ENCODE results near the gene ARHGAP21.

The ARHGAP21 gene

DNA sequence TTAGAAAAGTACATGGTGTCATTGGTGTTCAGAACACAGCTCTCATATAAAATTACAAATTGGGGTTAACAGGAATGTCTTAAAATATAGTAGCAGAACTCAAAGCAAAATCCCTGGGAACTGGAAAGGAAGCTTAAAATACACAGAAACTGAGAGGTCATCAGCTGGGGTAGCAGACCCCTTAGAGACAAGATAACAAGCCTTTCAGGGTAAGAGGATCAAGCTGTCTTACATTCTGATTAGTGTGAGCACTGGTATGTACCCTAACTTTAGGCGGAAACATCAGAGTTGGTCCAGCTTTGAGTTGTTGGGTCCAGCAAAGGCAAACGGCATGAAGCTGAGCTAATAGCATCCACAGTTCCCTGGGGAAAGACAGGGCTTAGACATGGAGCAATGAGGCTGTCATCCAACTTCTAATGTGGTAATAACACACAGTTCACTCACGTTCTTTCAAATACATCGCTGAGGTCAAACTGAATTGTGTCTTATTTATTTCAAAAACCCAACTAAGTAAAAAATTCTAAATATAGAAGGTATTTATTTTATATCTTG lies 32.6 kb downstream of the ARHGAP21 start:
- TF ChIP-seq, protein P1, sequence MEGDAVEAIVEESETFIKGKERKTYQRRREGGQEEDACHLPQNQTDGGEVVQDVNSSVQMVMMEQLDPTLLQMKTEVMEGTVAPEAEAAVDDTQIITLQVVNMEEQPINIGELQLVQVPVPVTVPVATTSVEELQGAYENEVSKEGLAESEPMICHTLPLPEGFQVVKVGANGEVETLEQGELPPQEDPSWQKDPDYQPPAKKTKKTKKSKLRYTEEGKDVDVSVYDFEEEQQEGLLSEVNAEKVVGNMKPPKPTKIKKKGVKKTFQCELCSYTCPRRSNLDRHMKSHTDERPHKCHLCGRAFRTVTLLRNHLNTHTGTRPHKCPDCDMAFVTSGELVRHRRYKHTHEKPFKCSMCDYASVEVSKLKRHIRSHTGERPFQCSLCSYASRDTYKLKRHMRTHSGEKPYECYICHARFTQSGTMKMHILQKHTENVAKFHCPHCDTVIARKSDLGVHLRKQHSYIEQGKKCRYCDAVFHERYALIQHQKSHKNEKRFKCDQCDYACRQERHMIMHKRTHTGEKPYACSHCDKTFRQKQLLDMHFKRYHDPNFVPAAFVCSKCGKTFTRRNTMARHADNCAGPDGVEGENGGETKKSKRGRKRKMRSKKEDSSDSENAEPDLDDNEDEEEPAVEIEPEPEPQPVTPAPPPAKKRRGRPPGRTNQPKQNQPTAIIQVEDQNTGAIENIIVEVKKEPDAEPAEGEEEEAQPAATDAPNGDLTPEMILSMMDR (IDR thresholded peaks at IDR 0.05): no peak

DNA sequence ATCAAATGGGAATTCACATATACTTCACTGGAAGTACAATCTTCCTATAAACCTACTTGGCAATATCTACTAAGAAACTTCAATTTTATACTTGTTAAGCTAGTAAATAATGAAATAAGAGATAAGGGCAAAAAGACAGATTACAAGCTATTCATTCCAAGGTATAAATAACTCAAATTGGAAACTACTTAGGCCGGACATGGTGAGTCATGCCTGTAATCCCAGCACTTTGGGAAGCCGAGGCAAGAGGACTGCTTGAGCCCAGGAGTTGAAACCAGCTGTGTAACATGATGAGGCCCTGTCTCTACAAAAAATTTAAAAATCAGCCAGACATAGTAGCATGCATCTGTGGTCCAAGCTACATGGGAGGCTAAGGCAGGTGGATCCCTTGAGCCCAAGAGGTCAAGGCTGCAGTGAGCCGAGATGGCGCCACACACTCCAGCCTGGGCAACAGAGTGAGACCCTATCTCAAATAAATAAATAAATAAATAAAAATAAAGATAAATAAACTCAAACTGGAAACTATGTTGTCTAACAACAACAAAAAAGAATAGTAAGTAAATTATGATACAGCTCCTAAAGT lies 37.6 kb downstream of the ARHGAP21 start:
- TF ChIP-seq, protein P1 (IDR thresholded peaks at IDR 0.05): no peak

- TF ChIP-seq, protein P1 (IDR thresholded peaks at IDR 0.05): no peak
Measured at GRCh38 chr10:24683554-24683953, 40.1 kb downstream of the ARHGAP21 start.

GRCh38 chr10:24681572-24682088 lies 42.1 kb downstream of the ARHGAP21 start:
- TF ChIP-seq, protein P1 (IDR thresholded peaks at IDR 0.05): no peak

- TF ChIP-seq, protein P1 (IDR thresholded peaks at IDR 0.05): no peak
Measured at GRCh38 chr10:24680647-24681524, 42.8 kb downstream of the ARHGAP21 start.

- TF ChIP-seq, protein P1 (IDR thresholded peaks at IDR 0.05): no peak
Measured at GRCh38 chr10:24678757-24679156, 44.9 kb downstream of the ARHGAP21 start.

- TF ChIP-seq, protein P1 (IDR thresholded peaks at IDR 0.05): no peak
Measured at GRCh38 chr10:24674892-24675632, 48.6 kb downstream of the ARHGAP21 start.
